NCI-H510A (cell line): Measurements from ENCODE around the gene FRRS1L.
"Not testable (repeated sequence)": the region's sequence is repeated elsewhere in the genome, so short reads cannot be mapped to it uniquely, and the experiment has no call there.

Experiments used
- DNase-seq: peaks from one replicate; lab custom pipeline; 2025; lab: John Stamatoyannopoulos, UW

Gene FRRS1L

DNA sequence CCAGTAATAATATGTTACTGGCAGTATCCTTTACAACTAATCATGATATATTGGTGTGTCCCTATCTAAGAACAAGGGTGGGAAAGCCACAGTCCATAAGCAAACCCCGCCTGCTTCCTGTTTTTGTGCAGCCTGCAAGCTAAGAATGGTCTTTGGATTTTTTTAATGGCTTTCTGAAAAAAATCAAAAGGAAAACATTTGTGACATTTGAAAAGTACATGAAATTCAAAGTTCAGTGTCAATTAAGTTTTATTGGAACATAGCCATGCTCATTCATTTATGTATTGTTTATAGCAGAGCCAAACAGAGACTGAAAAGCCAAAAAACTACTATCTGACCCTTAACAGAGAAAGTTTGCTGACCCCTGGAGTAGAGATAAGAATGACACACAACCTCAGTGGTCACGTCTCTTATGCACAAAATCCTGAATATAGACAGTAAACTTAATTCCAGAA, 34.5 kb downstream of the FRRS1L start:
- no peak for DNase-seq

DNA sequence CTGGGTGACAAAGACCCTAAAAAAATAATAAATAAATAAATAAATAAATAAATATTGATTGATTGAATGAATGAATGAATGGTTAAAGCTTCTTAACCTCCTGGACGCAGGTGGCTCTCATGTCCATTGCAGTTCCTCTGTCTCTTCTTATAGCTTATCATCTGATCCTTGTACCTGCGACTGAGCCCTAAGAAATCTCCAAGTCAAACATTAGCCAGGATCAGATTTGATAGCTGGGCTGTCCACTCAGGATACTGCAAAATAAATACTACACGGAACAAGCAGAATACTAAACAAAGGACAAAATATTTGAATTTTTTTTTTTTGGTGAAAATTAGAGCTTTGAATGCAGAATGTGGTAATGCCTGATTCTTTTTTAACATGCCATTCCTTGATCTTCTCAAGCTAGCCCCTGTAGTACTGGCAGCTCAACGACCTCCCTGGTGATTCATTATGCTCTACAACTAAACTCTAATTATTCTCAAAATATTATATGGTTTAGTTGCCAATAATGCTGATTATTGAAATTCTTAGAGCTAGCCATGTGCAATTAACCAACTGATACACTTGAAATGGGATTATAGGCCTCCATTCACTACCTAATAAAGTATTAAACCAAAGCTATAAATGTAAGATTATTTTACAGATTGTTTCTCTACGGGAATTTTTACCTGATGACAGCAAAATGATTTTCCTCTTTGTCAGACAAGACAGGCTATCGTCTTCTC, 37.4 kb downstream of the FRRS1L start:
- DNase-seq: no peak

DNA sequence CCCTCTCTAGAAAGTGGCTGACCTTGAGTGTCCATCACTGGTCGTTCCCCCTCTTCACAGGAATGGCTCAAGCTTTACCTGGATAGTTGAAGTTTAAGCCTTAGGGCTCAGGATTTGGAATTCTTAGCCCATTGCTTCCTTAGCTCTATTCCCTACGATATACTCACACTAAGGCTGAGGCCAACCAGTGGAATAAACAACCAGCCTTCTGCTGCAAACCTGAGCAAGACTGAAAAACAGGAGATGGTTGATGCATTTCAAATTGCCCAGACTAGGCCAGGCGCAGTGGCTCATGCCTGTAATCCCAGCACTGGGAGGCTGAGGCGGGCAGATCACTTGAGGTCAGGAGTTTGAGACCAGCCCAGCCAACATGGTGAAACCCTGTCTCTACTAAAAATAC, 40.4 kb downstream of the FRRS1L start:
- DNase-seq: not testable (repeated sequence)

DNA sequence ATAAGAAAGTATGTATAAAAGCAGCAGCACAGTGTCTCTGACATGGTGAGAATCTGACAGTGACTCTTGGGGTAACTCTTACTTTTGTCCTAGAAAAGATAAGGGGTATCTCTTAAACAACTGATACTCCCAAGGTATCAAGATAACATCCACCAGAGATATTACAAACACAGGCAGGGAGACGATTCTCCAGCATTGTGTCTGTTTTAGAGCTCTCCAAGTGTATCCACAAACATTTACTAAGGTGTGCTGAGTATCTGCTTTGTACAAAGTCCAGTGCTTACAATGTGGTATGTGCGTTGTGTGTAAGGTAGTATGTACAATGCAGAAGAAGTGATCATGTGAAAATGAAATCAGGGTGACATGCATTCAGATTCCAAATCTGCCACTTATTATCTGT, 42.9 kb downstream of the FRRS1L start:
- DNase-seq: no peak

DNA sequence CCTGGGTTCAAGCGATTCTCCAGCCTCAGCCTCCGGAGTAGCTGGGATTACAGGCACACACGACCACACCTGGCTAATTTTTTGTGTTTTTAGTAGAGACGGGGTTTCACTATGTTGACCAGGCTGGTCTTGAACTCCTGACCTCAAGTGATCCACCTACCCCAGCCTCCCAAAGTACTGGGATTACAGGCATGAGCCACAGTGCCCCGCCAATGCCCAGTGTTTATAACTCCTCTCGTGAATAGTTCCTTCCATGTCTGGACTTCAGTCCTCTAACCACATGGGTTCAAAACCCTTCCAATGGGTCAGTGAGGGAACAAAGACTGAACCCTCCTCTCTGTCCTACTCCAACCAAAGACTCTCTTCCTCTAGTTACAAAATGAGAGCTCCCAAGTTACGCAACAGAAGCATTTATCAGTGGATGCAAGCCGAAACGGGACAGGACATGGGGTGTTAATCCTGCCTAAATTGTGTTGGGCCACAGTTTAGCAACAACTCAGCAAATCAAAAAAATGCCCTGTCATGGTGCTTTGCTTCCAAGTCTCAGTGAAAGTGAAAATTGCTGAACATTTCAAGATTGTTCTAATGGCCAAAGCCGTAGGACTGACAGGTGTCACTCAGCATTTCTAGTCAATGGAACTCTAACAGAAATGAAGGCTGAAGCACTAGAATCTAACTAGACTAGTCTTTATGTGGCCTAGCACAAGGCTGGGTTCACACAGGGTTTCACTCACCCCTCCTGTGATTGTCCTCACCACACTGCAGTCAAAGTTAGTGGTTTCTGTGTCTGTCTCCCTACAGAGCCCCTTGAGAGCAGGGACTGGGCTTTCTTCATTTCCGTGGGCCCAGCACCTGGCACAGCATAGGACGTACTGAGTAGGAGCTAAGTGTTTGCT, 44.1 kb downstream of the FRRS1L start:
- no peak for DNase-seq

DNA sequence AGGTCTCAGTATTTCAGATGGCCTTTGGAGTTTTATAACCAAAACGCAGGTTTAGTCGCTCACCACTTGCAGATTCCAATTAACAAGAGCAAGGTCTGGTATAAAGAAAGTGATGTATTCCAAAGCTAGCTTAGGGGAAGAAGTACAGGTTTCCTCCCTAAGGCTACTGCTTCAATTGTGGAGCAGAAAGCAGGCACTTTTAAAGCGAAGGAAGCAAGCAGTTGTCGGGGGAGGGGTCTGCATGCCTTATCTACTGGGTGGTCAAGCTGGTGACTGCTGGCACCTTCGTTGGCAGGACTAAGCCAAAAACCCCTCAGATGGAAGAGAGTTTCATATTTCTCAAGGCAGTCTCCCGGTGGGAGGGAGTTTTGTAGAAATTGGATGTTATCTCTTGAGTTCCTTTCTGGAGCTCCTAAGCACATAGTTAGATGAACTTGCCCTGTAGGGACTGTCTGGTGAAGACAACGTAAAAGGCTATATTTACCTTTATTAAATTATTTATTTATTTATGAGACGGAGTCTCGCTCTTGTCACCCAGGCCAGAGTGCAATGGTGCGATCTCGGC, 45.7 kb downstream of the FRRS1L start:
- no peak for DNase-seq

DNA sequence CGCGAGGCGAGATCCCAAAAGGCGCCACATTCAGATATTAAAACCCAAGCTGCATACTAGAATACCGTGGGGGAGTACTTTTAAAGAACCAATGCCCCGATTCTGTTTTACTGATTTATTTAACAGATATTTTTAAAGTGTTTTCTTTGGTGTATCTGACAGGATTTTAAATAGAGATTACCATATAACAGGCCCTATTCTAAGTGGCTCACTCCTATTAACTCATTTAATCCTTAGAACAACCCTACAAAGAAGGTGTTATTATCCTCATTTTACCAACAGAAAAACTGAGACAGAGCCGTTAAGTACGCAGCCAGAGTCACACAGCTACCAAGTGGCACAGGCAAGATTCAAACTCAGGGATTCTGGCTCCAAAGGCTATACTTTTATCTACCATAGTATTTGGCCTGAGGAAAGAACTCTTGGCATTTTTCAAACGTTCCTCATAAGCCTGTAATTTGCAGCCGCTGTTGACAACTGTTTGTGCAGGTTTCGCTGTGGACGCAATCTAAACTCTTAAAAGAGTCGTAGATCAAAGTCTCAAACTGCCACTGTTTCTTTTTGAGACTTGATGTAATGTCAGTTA, 46.8 kb downstream of the FRRS1L start:
- no peak for DNase-seq

DNA sequence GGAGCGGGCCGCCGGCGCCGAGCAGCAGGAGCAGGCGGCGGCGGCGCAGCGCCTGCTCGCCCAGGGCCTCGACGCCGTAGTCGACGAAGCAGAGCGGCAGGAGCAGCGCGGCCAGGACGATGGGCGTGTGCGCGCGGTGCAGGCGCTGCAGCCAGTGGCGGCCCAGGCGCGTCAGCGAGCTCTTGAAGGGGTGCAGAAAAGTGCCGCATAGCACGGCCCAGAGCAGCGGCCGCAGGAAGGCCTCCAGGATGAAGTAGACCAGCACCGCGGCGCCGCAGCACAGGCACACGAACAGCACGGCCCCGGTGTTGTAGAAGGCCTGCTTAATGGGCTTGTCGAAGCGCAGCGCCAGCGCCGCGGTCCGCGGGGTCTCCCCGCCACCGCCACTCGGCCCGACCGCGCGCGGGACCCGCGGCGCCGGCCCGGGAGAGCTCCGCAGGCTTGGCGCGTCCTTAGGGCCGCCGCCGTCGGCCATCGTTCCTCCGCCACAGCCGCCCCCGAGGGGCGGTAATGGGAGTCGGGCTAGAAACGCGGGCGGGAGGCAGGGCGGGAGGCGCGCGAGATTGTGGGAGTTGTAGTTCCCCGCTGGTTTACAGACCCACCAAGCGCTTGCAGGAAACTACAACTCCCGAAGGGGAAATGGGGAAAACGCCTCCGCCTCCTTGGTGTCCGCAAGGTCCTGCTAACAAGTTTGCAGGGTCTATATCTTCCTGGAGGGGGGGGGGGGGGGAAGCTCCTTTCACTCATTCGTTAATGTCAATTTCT, 47.4 kb downstream of the FRRS1L start, which contains the start of gene TMEM245:
TMEM245 (minus strand) TSS at position 509 of the 765 bp plus-strand sequence; CDS start at position 475, 34 bp downstream.
- peak; percentile 96 for DNase-seq

DNA sequence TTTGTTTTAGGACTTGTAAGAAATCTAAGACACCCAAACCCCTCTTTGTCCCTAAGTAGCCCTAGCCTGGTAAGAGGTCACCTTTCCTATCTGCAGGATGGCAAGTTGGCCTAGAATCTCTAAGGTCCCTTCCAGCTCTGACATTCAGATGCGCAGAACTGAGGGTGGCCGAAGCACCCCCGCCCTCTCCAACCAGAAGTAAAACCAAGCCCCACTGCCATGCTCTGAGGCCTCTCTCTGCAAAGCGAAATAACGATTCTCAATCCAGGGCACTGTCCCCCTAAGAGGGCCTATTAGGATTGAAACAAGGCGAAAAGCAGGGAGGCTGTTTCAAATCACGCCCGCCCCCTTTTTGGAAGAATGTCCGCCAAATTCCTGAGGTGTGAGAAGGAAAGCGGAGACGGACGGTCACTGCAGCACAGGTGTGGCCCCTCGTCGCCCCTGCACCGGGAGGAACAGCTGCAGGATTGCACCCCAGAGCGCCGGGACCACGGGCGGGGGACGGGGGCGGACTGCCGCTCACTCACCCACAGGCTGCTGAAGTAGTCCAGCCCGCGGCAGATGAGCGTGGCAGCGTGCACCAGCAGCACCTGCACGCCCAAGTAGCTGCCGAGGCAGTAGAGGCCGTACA, 48.1 kb downstream of the FRRS1L start:
- no peak for DNase-seq

DNA sequence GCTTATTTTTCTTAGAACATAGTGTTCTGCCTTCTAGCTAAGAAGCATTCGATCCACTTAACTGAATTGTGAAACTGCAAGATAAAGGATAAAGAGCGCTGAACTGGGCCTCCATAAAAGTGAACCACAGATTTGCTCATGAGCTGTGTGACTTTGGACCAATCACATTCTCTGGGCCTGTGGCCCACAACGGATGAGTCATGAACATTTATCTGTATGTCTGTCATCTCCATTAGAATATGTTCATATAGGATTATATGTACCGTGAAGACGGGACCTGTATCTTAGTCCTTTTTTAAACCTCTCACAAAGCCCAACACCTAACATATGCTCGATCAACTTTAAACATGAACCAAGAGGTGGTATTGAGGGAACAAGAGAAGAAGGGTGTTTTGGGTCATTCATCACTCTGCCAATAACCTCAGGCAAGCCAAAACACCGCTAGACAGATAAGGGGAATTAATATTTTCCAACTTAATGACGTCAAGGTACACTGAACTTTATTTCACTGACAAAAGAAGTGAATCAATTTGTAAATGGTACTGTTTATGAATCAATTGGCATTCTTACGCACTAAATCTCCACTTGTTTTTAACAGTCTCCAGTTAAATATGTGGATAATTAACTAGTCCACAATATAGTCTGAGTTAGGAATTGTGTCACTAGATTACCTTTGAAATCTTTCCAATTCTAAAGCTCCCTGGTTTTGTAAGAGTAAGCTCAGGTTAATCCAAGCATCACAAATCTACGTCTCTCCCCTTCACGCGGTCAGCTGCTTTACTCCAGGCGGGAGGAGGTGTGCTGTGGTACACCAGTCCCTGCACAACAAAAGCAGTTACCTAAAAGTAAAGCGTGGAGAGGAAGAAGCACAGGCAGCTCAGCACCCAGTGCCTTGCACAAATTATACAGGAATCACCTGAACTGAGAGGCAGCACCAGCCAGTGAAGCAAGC, 48.9 kb downstream of the FRRS1L start:
- no peak for DNase-seq

DNA sequence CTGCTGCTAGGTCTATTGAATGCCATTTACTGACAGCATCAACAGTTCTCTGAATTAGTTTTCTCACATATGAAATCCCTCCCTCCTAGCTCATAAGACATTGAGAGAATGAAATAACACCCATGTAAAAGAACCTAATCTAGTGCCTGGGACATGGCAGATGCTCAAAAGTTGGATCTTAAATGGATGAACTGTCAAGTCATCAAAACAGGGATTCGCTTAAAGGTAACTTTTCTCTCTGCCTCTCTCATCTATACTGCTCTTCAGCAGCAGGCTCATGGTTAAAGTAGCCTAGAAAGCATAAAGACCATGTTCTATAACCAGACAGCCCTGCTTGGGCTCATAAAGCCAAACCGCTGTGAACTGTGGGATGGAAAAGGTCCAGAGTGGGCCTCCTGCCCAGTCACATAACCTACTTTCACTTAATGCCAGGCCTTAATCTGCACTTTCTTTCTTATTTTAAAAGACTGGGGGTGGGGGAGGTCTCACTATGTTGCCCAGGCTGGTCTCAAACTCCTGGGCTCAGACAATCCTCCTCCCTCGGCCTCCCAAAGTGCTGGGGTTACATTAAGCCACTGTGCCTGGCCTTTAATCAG, 51.0 kb downstream of the FRRS1L start:
- no peak for DNase-seq

DNA sequence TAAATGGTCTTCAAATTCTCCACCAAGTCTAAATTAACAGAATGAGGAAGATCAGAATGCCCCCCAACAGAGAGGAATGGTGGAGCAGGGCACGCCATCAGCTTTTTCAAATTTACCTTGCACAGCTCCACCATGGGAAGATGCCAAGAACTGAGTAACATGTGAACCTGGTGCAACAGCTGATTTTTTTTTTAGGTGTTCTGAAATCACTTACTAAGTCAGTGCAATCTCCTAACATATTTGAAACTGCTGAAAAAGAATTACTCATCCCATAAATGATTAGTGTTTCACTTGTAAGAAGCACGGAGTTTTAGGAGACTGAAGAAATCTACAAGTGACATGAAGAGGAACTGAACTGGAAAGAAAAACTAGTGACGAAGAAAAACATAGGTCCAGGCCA, 52.4 kb downstream of the FRRS1L start:
- DNase-seq: no peak

DNA sequence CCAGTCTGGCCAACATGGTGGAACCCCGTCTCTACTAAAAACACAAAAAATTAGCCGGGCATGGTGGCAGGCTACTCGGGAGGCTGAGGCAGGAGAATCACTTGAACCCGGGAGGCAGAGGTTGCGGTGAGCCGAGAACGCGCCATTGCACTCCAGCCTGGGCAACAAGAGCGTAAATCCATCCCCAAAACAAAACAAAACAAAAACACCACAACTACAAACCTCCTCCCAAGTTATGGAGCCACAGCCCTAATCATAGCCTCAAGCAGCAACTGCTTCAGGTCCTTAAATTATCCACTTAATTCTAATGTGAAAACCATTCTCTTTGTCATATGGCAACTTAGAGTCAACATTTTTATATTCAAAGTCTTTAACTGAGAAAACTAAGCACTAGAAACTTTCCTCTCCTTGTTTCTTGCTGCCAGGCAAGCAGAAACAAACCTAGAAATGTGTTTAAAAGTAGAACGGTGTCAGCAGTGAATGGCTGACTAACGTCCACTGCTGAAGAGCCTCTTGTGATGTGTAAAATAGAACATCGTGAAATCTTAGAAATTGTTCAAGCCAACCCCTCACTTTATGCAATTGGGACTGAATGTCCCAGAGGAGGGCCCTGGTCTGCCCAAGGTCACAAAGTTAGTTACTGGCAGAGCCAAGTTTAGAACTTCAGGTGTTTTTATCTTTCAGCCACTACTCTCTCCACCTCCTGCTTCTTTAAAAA, 53.0 kb downstream of the FRRS1L start:
- DNase-seq: no peak

DNA sequence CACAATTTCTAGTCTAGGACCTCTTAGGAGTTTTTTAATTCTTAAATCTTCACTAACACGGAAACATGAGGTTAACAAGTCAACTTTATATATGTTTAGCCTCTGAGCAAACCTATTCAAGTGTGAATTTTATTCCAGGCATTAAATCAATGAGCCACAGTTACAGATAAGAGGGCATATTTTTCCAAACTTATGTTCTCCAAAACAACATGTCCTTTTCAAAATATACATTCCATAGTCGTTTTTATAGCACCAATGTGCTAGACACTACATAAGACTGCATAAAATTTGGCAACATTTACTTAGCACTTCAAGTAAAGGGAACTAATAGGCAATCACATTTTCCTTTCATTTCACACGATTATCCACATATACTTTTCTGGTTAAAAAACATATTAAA, 53.8 kb downstream of the FRRS1L start:
- no peak for DNase-seq

DNA sequence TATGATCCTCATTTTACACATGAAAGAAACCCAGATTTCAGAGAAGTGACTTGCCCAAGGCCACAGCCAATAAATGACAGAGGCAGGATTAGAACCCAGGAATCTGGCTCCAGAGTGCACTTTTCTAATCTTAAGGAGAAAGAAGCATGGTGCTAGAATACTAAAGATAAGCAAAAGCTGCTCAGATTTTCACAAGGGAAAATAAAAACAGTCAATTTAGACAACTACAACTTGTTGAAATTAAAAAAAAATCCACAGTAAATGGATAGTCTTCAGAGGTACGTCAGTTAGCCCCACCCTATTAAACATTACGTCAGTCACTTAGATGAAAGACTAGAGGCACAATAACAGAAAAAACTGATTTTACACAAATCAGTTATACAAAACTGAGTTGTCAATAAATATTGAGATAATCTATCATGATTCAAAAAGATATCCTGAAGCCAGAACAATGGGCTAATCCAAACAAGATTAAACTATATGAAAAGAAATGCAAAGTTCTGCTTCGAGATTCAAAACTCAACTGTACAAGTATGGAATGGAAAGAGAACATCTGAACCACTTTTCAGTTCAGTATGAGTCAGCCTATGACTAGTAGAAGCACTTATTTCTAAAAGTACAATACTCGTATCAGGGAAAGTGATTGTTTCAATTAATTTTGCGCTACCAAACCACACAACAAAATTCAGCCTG, 56.6 kb downstream of the FRRS1L start:
- no peak for DNase-seq

DNA sequence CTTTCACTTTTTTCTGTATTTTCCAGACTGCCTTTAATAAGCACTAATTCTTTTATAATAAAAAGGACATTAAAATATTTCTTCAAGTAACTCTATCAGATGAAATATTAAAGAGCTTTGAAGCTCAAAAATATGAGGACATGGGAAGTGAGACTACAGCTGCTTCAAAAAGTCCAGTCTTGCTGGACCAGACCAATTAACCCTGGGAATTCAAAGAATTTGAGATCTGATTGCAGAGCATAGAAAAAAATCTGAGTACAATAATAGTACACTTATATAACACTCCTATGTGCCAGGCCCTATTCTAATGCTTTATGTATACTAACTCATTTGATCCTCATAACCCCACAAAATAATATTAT, 57.1 kb downstream of the FRRS1L start:
- DNase-seq: no peak

DNA sequence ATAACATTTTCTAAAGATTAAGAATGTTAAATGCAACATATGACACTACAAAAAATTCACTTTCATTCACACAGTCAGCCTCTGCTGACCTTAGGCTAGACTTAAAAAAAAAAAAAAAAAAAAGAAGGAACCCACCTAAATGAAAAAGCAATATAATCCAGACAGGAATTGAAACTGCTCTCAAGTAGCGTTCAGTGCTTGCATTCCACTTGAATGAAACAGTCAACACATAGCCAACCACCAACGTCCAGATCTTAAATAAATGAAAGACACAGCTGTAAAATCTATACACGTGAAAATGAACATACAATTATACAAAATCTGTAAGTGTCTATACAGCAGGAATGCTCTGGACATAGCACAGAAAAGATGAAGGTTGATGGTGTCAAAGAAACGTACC, 58.7 kb downstream of the FRRS1L start:
- DNase-seq: no peak
